Urinary bladder (tissue), 4 donors: ENCODE data around the gene TMC5. TPM values are rescaled to one million over a fixed set of nuclear protein-coding genes. Genes with fewer than 3 reads are reported as not detected.

Experiments
- DNase-seq: peaks from one replicate; pipeline ENCODE4 v3.0.0-alpha.2; 2015; ENCODE audit errors: extremely low spot score
- H3K27ac ChIP-seq: one replicate; pipeline ENCODE4 v1.5.1; 2013; ENCODE audit warnings: low read depth, mild to moderate bottlenecking, moderate library complexity
- H3K36me3 ChIP-seq: one replicate; pipeline ENCODE4 v1.6.1; 2013; ENCODE audit warnings: mild to moderate bottlenecking, moderate library complexity; ENCODE audit not compliant: insufficient read depth
- H3K4me1 ChIP-seq: one replicate; pipeline ENCODE4 v1.6.1; 2013; ENCODE audit warnings: mild to moderate bottlenecking, moderate library complexity; ENCODE audit not compliant: insufficient read depth
- H3K4me3 ChIP-seq: one replicate; pipeline ENCODE4 v1.5.1; 2013; ENCODE audit warnings: low read depth, low read length
- WGBS: extraction: QIAGEN DNeasy Blood & Tissue Kit; methylation state at CpG from one replicate; pipeline ENCODE4 v1.1.7; 2013; 5-methylcytosine and 5-hydroxymethylcytosine counted together
- polyA plus RNA-seq: library from polyadenylated mRNA; stranded (reverse); fragments of 200-250 nt; gene quantifications from one replicate; pipeline ENCODE4 v1.2.3, GENCODE V29; 2013
- total RNA-seq: library from RNA; depleted of rRNA; stranded (reverse); fragments of >200 nt; gene quantifications from one replicate; pipeline ENCODE4 v1.2.3, GENCODE V29; 2014
- donor health status: healthy with polysubstance abuse.
- donor health status: healthy.

Gene TMC5
- total and polyA plus RNA-seq, 2 donors, result 0.05 to 0.32 TPM

GRCh38 chr16:19446886-19447285, 29.2 kb downstream of the TMC5 start:
- H3K4me3 ChIP-seq, result no peak overlapping the region
- H3K4me1 ChIP-seq, result no peaks in the 10 kb centered on the region
- no peak overlapping the region for H3K27ac ChIP-seq
- no peaks in the 10 kb centered on the region for H3K36me3 ChIP-seq
- DNase-seq, result no peak
- WGBS, result 94% methylated on average over 5 of the region's 5 CpGs

- WGBS, result 85% methylated on average over 3 of the region's 3 CpGs
- Histone ChIP-seq H3K36me3 (no peaks in the 10 kb centered on the region), H3K4me1 (no peaks in the 10 kb centered on the region), H3K27ac (no peak overlapping the region), H3K4me3 (no peak overlapping the region)
- no peak for DNase-seq
These were observed 32.5 kb downstream of the TMC5 start for GRCh38 chr16:19450186-19450585.

GRCh38 chr16:19458722-19459379, 41.2 kb downstream of the TMC5 start:
- DNase-seq, result no peak
- H3K27ac ChIP-seq, result no peak overlapping the region
- 80% methylated on average over 9 of the region's 9 CpGs for WGBS
- no peak overlapping the region for H3K4me3 ChIP-seq
- H3K36me3 ChIP-seq, result no peaks in the 10 kb centered on the region
- no peaks in the 10 kb centered on the region for H3K4me1 ChIP-seq

- Histone ChIP-seq H3K36me3 (no peaks in the 10 kb centered on the region), H3K4me1 (no peaks in the 10 kb centered on the region), H3K4me3 (no peak overlapping the region), H3K27ac (no peak overlapping the region)
- DNase-seq, result no peak
- 81% methylated on average over 2 of the region's 2 CpGs for WGBS
These were observed 42.7 kb downstream of the TMC5 start for GRCh38 chr16:19460397-19460796.

DNA sequence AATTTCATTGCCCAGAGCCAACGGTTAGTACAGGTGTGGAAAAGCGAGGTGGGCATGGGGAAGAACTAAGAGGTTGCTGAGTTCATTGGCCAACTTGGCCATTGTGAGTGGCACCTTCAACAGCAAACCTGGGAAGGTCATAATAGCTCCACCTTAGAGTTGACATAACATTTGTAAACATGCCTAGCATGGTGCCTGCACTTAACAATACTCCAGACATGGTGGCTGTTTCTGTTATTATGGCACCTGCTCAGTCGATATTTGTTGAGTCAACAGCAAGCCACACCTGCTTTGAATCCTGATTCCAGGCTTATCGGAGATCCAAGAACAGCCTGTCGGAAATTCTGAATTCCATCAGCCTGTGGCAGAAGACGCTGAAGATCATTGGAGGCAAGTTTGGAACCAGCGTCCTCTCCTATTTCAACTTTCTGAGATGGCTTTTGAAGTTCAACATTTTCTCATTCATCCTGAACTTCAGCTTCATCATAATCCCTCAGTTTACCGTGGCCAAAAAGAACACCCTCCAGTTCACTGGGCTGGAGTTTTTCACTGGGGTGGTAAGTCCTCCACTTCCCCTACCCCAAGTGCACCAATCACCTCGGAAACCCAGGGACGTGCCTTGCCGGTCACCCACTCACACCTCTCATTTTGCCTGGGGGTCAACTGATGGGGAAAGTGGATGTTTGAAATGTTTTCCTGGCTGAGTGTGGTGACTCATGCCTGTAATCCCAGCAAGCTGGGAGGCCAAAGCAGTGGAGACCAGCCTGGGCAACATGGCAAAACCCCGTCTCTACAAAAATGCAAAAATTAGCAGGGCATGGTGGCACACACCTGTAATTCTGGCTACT, 46.0 kb downstream of the TMC5 start:
- no peaks in the 10 kb centered on the region for H3K4me1 ChIP-seq
- H3K4me3 ChIP-seq, result no peak overlapping the region
- DNase-seq, result no peak
- WGBS, result 88% methylated on average over 12 of the region's 12 CpGs
- H3K27ac ChIP-seq, result no peak overlapping the region
- H3K36me3 ChIP-seq, result no peaks in the 10 kb centered on the region

- H3K27ac ChIP-seq, result no peak overlapping the region
- H3K36me3 ChIP-seq, result no peaks in the 10 kb centered on the region
- WGBS, result 84% methylated on average over 3 of the region's 3 CpGs
- no peaks in the 10 kb centered on the region for H3K4me1 ChIP-seq
- H3K4me3 ChIP-seq, result no peak overlapping the region
- no peak for DNase-seq
These were observed 50.6 kb downstream of the TMC5 start for GRCh38 chr16:19468300-19468699.

DNA sequence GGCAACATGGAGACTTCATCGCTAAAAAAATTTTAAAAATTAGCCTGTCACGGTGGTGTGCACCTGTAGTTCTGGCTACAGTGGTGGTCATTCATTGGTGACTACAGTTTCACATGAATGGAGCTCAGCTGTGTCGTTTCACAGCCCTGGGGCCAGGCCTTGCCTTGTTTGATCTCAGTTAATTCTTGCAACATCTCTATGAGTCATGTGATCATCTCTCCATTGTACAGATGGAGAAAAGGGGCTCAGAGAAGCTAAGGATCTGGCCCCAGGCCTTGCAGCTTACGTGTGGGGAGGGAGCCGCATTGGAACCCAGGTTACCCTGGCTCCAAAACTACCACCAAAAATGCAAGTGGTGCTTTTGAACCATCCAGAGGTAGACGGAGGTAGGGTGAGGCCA, 54.8 kb downstream of the TMC5 start:
- 87% methylated on average over 6 of the region's 6 CpGs for whole genome bisulfite sequencing
- DNase-seq, result no peak
- Histone ChIP-seq H3K4me1 (no peaks in the 10 kb centered on the region), H3K27ac (no peak overlapping the region), H3K36me3 (no peaks in the 10 kb centered on the region), H3K4me3 (no peak overlapping the region)

DNA sequence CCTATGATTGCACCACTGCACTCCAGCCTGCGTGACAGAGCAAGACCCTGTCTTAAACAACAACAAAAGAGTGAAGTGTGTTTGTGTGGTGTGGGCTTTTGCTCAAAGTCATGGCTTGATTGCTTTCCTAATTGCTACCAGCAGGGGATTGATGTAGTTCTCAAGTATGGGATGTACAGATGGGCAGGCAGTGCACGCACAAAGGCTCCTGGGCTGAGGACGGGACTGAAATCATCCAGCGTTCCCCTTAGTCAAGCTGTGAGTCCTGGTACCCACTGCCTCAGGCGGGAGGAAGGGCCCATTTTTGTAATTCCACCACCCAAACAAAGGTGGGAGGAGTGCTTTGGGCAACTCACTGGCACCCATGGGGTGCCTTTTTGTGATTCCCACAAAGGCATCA, 56.9 kb downstream of the TMC5 start:
- Histone ChIP-seq H3K36me3 (no peaks in the 10 kb centered on the region), H3K4me3 (no peak overlapping the region), H3K4me1 (no peaks in the 10 kb centered on the region), H3K27ac (no peak overlapping the region)
- 66% methylated on average over 5 of the region's 5 CpGs for WGBS
- no peak for DNase-seq

GRCh38 chr16:19478505-19478904, 60.8 kb downstream of the TMC5 start:
- WGBS, result 42% methylated on average over 1 of the region's 1 CpG
- H3K4me1 ChIP-seq, result no peaks in the 10 kb centered on the region
- no peaks in the 10 kb centered on the region for H3K36me3 ChIP-seq
- H3K4me3 ChIP-seq, result no peak overlapping the region
- DNase-seq, result no peak
- no peak overlapping the region for H3K27ac ChIP-seq

DNA sequence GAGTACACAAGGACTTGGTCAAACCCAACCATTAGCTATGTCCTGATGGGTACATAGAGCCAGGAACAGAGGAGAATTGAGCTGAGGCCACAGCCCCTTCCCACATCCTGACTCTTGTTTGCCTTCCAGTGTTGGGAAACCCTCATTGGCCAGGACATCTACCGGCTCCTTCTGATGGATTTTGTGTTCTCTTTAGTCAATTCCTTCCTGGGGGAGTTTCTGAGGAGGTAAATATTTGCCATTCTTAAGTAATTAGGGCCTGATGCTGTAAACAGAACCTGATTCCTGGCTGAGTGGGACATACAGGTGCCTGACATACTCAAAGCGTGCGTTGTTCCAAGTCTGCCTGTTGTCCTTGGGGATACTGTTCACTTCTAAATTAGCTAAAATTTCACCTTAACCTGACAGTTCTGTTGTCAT, 61.6 kb downstream of the TMC5 start:
- WGBS, result 63% methylated on average over 3 of the region's 3 CpGs
- no peak for DNase-seq

GRCh38 chr16:19481296-19481695, 63.6 kb downstream of the TMC5 start:
- Histone ChIP-seq H3K4me1 (no peaks in the 10 kb centered on the region), H3K36me3 (no peaks in the 10 kb centered on the region), H3K4me3 (no peak overlapping the region), H3K27ac (no peak overlapping the region)
- DNase-seq, result no peak
- WGBS, result 84% methylated on average over 2 of the region's 2 CpGs

More for the DNA sequence above, 61.6 kb downstream of the TMC5 start:
- no peaks in the 10 kb centered on the region for H3K36me3 ChIP-seq
- H3K4me3 ChIP-seq, result no peak overlapping the region
- H3K4me1 ChIP-seq, result no peaks in the 10 kb centered on the region
- H3K27ac ChIP-seq, result no peak overlapping the region

DNA sequence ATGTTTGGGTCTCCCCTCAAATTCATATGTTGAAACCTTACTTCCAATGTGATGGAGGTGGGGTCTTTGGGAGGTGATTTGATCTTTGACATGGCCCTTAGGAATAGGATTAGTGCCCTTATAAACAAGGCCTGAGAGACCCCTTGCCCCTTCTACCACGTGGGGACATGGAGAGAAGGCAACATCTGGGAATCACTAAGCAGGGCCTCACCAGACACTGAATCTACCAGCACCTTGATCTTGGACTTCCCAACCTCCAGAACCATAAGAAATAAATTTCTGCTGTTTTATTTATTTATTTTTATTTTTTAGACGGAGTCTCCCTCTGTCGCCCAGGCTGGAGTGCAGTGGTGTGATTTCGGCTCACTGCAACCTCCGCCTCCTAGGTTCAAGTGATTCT, 64.1 kb downstream of the TMC5 start:
- Histone ChIP-seq H3K4me1 (no peaks in the 10 kb centered on the region), H3K4me3 (no peak overlapping the region), H3K36me3 (no peaks in the 10 kb centered on the region), H3K27ac (no peak overlapping the region)
- DNase-seq, result no peak
- 84% methylated on average over 5 of the region's 5 CpGs for WGBS

DNA sequence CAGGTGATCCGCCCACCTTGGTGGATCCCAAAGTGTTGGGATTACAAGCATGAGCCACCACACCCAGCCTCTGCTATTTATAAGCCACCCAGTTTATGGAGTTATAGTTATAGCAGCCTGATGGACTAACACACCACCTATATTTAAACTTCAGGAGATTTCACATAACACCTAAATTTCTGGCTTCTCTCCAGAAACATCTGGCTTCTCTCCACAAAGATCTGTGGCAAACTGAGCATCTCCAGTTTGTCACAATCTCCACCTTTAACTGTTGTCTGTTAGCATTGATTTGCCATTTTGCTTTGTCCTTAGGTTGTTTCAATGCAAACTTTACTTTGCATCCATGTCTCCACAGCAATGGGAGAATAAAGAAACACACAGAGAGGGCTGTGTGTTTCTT, 64.6 kb downstream of the TMC5 start:
- Histone ChIP-seq H3K27ac (no peak overlapping the region), H3K36me3 (no peaks in the 10 kb centered on the region), H3K4me1 (no peaks in the 10 kb centered on the region), H3K4me3 (no peak overlapping the region)
- no peak for DNase-seq
- 81% methylated on average over 1 of the region's 1 CpG for WGBS

- 80% methylated on average over 3 of the region's 3 CpGs for WGBS
- H3K4me1 ChIP-seq, result no peaks in the 10 kb centered on the region
- no peak overlapping the region for H3K27ac ChIP-seq
- no peak for DNase-seq
- H3K36me3 ChIP-seq, result no peaks in the 10 kb centered on the region
- no peak overlapping the region for H3K4me3 ChIP-seq
These were observed 66.4 kb downstream of the TMC5 start for GRCh38 chr16:19484096-19484495.
